ENCODE data around the gene STT3B. TPM values are rescaled to one million over a fixed set of nuclear protein-coding genes. Genes with fewer than 3 reads are reported as not detected.
A peak's percentile ranks its signal among the peaks of the same experiment; 100 is the strongest.

Gene STT3B
- total RNA-seq, 2 donors from 2014 or later, result 126 to 199 TPM

GRCh38 chr3:31676556-31676955 lies 143.8 kb downstream of the STT3B start:
- H3K4me1 ChIP-seq (ENCODE audit: control insufficient read depth, insufficient read depth, low read length), result peaks cover 14% of the 10 kb centered on the region
- H3K27me3 Mint-ChIP-seq (ENCODE audit: insufficient read depth), result no peaks in the 10 kb centered on the region

DNA sequence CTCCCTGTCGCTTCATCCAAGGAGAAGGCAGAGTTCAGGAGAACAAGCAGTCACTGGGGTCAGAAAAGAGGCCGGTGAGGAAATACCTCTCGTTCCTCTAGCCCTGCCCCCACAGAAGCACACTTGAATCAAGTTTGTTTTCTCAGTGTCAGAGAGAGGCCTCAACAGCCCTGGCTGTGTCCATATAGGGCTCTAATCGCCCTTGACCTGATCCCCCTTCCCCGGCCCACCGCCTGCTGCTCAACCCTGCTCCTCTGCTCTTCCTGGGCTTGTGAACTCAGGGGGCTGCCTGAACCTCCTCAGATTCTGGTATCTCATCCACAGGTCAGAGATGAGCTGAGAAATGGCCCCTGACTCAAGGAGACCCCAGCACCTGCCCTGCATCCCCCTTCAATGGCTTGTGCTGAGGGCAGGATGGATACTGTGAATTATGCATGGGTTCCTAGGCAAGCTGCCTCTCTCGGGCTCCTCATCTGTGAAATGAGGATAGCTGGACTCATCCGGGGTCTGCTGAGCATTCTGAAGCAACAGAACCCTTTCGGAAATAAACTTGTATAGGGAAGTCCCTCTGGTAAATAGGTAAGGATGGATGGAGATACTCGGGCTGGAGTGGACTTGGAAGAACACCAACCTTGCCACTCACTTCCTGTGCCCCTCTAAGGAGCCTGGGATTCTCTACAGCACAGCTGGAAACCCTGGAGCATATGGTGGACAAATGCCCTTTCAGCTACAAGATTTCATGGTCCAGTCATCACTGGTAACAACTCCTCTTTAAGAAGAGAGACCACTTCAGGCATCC lies 147.5 kb downstream of the STT3B start:
- H3K27me3 ChIP-seq (ENCODE audit: control insufficient read depth, insufficient read depth, low read length, poor library complexity, severe bottlenecking), result no peaks in the 10 kb centered on the region
- Mint-ChIP-seq H3K9me3 (no peaks in the 10 kb centered on the region), H3K36me3 (ENCODE audit: low read depth) (peaks cover 15% of the 10 kb centered on the region), H3K4me1 (peaks cover 25% of the 10 kb centered on the region), H3K27ac (peak overlapping the region; percentile 65), H3K4me3 (peak overlapping the region; percentile 23), H3K27me3 (ENCODE audit: insufficient read depth) (no peaks in the 10 kb centered on the region)
- DNase-seq, result peak; percentile 60
- WGBS, 2 experiments (ENCODE audit: insufficient coverage in 1 of 2, insufficient read length in 1 of 2), result 60 to 78% methylated on average over 7 to 10 of the region's 10 CpGs
- H3K4me3 ChIP-seq (ENCODE audit: low read length), result no peak overlapping the region
- no peak overlapping the region for H3K27ac ChIP-seq (ENCODE audit: low read depth, low read length)
- peaks cover 14% of the 10 kb centered on the region for H3K4me1 ChIP-seq (ENCODE audit: control insufficient read depth, insufficient read depth, low read length)
- H3K36me3 ChIP-seq (ENCODE audit: control insufficient read depth, insufficient read depth, low read length), result no peaks in the 10 kb centered on the region
- H3K9me3 ChIP-seq (ENCODE audit: control insufficient read depth, low read length), result no peaks in the 10 kb centered on the region
- H3K9ac ChIP-seq (ENCODE audit: extremely low read depth, low read length, poor library complexity, severe bottlenecking), result no peak overlapping the region
- no peak for TF ChIP-seq CTCF (conservative IDR thresholded peaks at IDR 0.05)

More at GRCh38 chr3:31676556-31676955, 143.8 kb downstream of the STT3B start:
- TF ChIP-seq CTCF (conservative IDR thresholded peaks at IDR 0.05), result no peak
- Mint-ChIP-seq H3K9me3 (no peaks in the 10 kb centered on the region), H3K27ac (no peak overlapping the region), H3K36me3 (ENCODE audit: low read depth) (peaks cover 4% of the 10 kb centered on the region), H3K4me1 (peaks cover 25% of the 10 kb centered on the region), H3K4me3 (no peak overlapping the region)
- Histone ChIP-seq H3K36me3 (ENCODE audit: control insufficient read depth, insufficient read depth, low read length) (no peaks in the 10 kb centered on the region), H3K27ac (ENCODE audit: low read depth, low read length) (no peak overlapping the region), H3K9ac (ENCODE audit: extremely low read depth, low read length, poor library complexity, severe bottlenecking) (no peak overlapping the region), H3K9me3 (ENCODE audit: control insufficient read depth, low read length) (no peaks in the 10 kb centered on the region), H3K4me3 (ENCODE audit: low read length) (no peak overlapping the region), H3K27me3 (ENCODE audit: control insufficient read depth, insufficient read depth, low read length, poor library complexity, severe bottlenecking) (no peaks in the 10 kb centered on the region)
- 91 to 93% methylated on average over 6 to 8 of the region's 8 CpGs for WGBS, 2 experiments (ENCODE audit: insufficient coverage in 1 of 2, insufficient read length in 1 of 2)
- DNase-seq, result no peak
